OCI-M1 (cell line): ENCODE results near the gene VLDLR.
A peak's percentile ranks its signal among the peaks of the same experiment; 100 is the strongest.

Source experiments
- DNase-seq: peaks from one replicate; lab custom pipeline; 2025; lab: John Stamatoyannopoulos, UW

Gene VLDLR

GRCh38 chr9:2621722-2622460 is at the start of gene VLDLR:
Gene VLDLR, plus strand, starts transcription at chr9:2621787. Its CDS starts 403 bp downstream, at chr9:2622190.
- no peak for DNase-seq

GRCh38 chr9:2574203-2574602 is 47.4 kb upstream of the VLDLR start:
- no peak for DNase-seq

- DNase-seq: no peak
Observed at GRCh38 chr9:2576631-2577030, 45.0 kb upstream of the VLDLR start.

- DNase-seq: peak; percentile 55
Observed at GRCh38 chr9:2583308-2584013, 38.1 kb upstream of the VLDLR start.

GRCh38 chr9:2591967-2592366 is 29.6 kb upstream of the VLDLR start:
- no peak for DNase-seq

- no peak for DNase-seq
Observed at GRCh38 chr9:2593744-2594143, 27.8 kb upstream of the VLDLR start.

GRCh38 chr9:2595973-2596372 is 25.6 kb upstream of the VLDLR start:
- DNase-seq: no peak

- no peak for DNase-seq
Observed at GRCh38 chr9:2597483-2597882, 24.1 kb upstream of the VLDLR start.

GRCh38 chr9:2599896-2600295 is 21.7 kb upstream of the VLDLR start:
- DNase-seq: no peak

- DNase-seq: no peak
Observed at GRCh38 chr9:2600307-2600706, 21.3 kb upstream of the VLDLR start.

GRCh38 chr9:2601785-2602378 is 19.7 kb upstream of the VLDLR start:
- no peak for DNase-seq

- DNase-seq: peak; percentile 23
Observed at GRCh38 chr9:2602704-2603116, 18.9 kb upstream of the VLDLR start.

GRCh38 chr9:2603621-2604020 is 18.0 kb upstream of the VLDLR start:
- DNase-seq: no peak

- DNase-seq: no peak
Observed at GRCh38 chr9:2605246-2605645, 16.3 kb upstream of the VLDLR start.

GRCh38 chr9:2608276-2608675 is 13.3 kb upstream of the VLDLR start:
- DNase-seq: no peak

GRCh38 chr9:2610985-2611384 is 10.6 kb upstream of the VLDLR start:
- DNase-seq: no peak

GRCh38 chr9:2611961-2612360 is 9.6 kb upstream of the VLDLR start:
- no peak for DNase-seq

- no peak for DNase-seq
Observed at GRCh38 chr9:2613730-2614271, 7.8 kb upstream of the VLDLR start.

- DNase-seq: no peak
Observed at GRCh38 chr9:2615497-2615896, 6.1 kb upstream of the VLDLR start.

GRCh38 chr9:2616692-2617377 is 4.8 kb upstream of the VLDLR start:
- DNase-seq: no peak

GRCh38 chr9:2618289-2618688 is 3.3 kb upstream of the VLDLR start:
- no peak for DNase-seq
